Measurements from ENCODE around the gene NME8.

NME8 gene

GRCh38 chr7:37901236-37901827 lies 52.9 kb downstream of the NME8 start:
- peak; percentile 27 for DNase-seq (ENCODE audit: low read depth)

DNA sequence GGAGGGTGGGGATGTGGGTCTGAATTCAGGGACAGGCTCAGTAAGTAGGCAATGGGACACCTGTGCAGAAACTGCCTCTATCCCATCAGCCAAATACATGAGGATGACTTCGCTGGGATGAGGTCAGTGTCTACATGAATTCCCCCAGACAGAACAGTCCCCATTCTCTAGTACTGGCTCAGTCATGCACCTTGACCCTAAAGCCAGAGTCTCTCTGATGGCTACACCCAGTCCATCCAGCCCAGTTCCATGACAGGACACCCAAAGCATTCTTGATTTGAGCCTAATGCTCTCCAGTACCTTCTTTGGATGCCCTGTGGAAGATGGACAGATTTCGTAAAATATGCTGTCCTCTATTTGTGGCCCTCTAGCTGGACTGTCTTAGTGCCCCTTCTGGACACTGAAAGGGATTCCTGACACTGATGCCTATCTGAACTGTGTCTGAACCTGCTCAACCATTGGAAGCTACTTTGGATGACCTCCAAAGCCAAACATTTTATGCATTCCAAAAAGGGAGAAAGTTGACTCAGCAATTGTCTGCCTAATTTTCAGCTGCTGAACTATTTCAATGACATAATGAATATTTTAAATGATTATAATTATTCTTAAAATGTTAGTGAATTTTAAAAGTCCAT lies 53.6 kb downstream of the NME8 start:
- no peak for DNase-seq (ENCODE audit: low read depth)

- DNase-seq (ENCODE audit: low read depth): peak; percentile 12
These were observed 59.9 kb downstream of the NME8 start for GRCh38 chr7:37908221-37908788.

- no peak for DNase-seq (ENCODE audit: low read depth)
These were observed 64.4 kb downstream of the NME8 start for GRCh38 chr7:37912756-37913155.

DNA sequence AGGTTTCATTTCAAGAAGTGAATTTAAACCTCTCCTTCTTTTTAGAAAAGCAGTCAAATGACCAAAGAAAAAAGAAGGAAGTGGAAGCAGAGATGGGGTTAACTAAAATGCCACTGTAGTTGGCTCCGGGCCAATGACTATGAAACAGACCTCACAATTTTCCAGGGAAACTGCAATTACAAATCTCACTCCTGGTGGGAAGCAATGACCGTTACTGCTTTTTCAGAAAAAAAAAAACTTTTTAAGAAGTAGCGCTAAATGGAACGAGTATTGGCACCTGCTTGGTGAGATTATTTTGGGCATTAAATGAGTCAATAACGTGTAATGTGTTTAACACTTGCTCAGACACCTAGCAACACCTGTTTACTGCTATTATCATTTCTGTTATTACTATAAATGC lies 67.0 kb downstream of the NME8 start:
- no peak for DNase-seq (ENCODE audit: low read depth)

GRCh38 chr7:37916017-37916672 lies 67.7 kb downstream of the NME8 start:
- DNase-seq (ENCODE audit: low read depth): no peak

- DNase-seq (ENCODE audit: low read depth): peak; percentile 20
These were observed 68.6 kb downstream of the NME8 start, which contains the start of gene SFRP4 for GRCh38 chr7:37916673-37917660. Gene SFRP4 (minus strand): TSS chr7:37916817. CDS start chr7:37916537, 280 bp downstream.

- DNase-seq (ENCODE audit: low read depth): no peak
These were observed 70.1 kb downstream of the NME8 start for GRCh38 chr7:37918526-37918925.

DNA sequence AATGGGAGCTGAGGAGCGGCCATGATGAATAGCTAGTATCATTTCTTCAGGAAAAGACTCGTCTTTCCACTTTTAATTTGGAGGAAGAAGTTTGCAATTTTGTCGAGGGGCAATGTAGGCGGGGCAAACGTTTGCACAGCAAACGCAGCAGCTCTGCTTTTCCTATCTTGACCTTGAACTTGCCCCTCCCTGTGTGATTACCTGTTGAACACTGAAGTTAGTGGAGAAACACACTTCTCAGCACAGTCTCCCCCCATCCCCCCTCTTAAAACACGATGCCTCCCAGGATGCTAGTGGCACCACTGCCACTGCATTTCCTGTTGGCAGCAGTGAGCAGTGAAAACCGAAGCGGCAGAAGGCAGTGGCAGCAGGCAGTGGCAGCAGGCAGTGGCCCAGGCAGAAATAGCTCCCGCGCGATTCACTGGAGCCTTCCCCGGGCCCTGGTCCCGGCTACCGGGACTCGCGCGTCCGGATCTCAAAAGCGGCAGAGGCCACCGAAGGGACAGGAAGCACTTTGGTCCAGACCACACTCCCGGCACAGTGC lies 72.0 kb downstream of the NME8 start, which contains the start of gene EPDR1:
TSS of gene EPDR1 (plus strand) at position 336 of the 544 bp plus-strand sequence. CDS start 300 bp downstream, outside the sequence.
- no peak for DNase-seq (ENCODE audit: low read depth)

GRCh38 chr7:37920849-37921805 lies 72.7 kb downstream of the NME8 start:
- DNase-seq (ENCODE audit: low read depth): no peak

DNA sequence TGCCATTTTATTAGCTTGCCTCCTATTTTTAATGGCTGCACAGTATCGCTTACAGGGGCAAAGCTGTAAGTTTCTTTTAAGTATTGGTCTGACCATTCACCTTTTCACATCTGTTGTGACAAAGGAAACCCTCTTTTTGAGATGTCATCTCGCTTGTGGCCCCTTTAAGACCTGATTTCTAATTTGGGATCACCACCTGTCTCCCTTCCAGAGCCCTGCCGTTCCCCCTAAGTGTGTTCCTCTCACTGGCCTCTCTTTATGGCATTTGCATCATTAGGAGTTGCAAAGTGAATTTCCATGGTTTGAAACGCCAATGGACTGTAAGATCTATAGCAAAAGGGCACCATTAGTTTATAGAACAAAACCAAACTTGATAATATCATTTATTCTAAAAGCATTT lies 73.5 kb downstream of the NME8 start:
- no peak for DNase-seq (ENCODE audit: low read depth)

DNA sequence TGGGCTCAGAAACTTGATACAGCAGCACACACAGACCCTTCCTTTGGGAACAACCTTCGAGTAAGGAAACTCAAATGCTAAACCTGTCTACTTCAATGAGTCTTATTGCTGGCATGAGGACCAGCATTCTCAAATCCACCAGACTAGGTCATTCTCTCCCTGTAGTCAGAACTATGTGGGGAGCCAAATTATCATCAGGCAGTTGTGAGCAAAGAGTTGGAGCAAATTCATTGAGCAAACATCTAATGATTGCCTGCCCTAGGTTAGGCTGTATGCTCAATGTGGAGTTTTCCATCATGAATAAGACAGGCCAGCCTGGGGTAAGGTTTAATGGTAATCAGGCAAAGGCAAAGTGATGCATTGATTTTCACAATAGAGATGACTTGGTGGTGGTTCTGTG lies 75.6 kb downstream of the NME8 start:
- no peak for DNase-seq (ENCODE audit: low read depth)

DNA sequence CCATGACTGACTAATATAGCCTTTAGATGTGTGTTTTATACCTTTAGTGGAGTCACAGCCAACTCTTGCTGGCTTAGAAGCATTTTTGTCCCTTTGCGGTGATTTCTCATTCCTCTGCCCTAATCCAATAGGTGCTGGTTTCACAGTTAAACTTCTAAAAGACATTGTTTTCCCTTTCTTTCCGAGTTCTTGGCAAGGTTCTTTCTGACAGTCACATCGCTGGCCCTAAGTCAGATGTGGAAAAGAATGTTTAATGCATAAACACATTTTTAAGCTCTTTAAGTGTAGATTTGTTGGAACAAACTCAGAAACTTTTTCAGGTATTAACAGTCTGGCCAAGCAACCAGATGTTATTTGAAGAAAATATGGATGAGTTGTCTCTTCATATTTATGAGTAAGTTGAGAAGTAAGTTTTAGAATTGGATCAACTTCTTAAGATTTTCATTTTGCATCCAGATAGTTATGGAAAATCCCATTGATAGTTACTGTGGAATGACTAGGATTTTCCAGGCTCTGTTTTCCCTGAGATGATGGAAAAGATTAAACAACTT lies 76.2 kb downstream of the NME8 start:
- no peak for DNase-seq (ENCODE audit: low read depth)

DNA sequence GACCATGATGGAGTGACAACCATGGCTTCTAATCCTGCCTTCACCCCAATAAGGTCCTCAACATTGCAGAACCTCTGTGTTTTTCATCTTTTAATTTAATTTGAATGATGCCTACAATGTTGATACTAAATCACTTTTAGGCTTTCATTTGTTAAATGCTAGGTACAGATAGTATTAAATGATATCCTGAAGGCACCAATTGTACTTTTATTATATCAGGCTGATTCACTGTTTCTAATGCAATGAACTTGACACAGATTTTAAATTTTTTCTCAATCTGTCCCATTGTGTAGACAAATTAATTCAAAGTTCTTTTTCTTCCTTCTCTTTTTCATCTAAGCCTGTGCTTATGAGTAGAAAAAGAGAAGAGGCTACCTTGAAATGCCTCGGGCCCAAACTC lies 77.2 kb downstream of the NME8 start:
- DNase-seq (ENCODE audit: low read depth): no peak

- DNase-seq (ENCODE audit: low read depth): no peak
These were observed 79.5 kb downstream of the NME8 start for GRCh38 chr7:37927773-37928444.

GRCh38 chr7:37928878-37929277 lies 80.5 kb downstream of the NME8 start:
- DNase-seq (ENCODE audit: low read depth): no peak

GRCh38 chr7:37930226-37930948 lies 82.0 kb downstream of the NME8 start:
- DNase-seq (ENCODE audit: low read depth): no peak

GRCh38 chr7:37932543-37932942 lies 84.1 kb downstream of the NME8 start:
- DNase-seq (ENCODE audit: low read depth): no peak
